IPS DF 19.7 (cell line): ENCODE measurements around the gene INSL3.
"Not testable (repeated sequence)": the region's sequence is repeated elsewhere in the genome, so short reads cannot be mapped to it uniquely, and the experiment has no call there.

Experiments
- DNase-seq: peaks from one replicate; pipeline ENCODE4 v3.0.0-alpha.2; 2013; ENCODE audit warnings: low read depth, low spot score

INSL3 gene

DNA sequence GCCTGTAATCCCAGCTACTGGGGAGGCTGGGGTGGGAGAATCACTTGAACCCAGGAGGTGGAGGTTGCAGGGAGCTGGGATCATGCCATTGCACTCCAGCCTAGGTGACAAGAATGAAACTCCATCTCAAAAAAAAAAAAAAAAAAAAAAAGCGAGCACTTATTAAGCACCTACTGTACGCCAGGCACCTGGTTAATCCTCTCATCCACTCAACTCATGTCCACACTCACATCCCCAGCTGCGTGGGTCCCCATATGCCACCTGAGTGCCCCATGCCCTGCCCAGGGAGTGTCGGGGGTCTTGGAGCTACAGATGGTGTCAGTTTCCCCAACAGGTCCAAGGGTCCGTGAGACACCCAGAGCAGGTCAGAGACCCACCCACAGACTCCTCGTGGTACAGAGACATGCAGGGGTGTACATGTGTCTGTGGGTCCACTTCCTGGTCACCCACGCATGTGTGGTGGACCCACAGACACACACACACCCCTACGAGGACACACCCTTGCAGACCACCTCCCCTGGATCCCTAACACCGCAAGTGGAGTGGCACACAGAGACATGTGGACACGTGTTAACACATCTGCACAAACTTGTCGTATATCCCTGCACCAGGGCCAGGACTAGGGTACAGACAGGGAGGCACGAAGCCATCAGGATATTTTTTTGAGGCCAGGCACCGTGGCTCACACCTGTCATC lies 3.5 kb downstream of the INSL3 start:
- DNase-seq: no peak

DNA sequence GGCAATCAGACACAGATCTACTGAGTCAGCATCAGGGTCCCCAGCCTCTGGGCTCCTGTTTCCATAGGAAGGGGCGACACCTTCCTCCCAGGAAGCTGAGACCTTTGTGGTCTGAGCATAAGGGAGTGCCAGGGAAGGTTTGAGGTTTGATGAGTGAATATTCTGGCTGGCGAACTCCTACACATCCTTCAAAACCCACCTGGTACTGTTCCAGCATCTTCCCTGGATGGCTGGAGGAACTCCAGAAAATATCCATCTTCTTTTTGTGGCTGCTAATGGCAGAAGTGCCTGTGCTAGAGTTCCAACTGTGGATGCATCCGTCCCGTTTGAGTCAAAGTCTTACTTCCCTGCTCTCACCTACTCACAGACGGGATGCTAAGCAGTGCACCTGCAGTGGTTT lies 9.2 kb downstream of the INSL3 start:
- DNase-seq: no peak

DNA sequence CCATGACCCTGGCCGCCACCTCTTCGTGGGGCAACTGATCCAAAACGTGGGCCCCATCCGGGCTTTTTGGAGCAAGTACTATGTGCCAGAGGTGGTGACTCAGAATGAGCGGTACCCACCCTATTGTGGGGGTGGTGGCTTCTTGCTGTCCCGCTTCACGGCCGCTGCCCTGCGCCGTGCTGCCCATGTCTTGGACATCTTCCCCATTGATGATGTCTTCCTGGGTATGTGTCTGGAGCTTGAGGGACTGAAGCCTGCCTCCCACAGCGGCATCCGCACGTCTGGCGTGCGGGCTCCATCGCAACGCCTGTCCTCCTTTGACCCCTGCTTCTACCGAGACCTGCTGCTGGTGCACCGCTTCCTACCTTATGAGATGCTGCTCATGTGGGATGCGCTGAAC lies 9.6 kb downstream of the INSL3 start:
- DNase-seq: no peak

DNA sequence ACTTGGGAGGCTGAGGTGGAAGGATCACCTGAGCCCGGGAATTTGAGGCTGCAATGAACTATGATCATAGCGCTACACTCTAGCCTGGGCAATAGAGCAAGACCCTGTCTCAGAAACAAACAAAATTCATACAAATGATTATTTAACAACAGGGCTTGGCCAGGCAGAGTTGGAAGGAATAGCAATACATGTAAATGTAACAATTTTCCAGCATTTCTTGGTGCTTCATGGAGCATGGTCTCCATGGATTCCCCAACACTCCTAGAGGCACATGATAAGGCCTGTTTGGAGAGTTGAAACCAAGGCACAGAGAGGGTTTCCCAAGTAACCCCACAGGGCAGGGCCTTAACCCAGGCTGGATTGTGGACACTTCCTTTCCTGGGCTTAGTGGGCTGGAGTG lies 10.2 kb downstream of the INSL3 start:
- no peak for DNase-seq

DNA sequence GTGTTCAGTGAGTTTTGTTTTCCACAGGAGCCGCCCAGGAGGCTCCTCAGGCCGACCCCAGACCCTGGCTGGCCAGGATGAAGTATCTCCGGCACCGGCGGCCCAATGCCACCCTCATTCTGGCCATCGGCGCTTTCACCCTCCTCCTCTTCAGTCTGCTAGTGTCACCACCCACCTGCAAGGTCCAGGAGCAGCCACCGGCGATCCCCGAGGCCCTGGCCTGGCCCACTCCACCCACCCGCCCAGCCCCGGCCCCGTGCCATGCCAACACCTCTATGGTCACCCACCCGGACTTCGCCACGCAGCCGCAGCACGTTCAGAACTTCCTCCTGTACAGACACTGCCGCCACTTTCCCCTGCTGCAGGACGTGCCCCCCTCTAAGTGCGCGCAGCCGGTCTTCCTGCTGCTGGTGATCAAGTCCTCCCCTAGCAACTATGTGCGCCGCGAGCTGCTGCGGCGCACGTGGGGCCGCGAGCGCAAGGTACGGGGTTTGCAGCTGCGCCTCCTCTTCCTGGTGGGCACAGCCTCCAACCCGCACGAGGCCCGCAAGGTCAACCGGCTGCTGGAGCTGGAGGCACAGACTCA lies 13.5 kb downstream of the INSL3 start:
- DNase-seq: no peak

DNA sequence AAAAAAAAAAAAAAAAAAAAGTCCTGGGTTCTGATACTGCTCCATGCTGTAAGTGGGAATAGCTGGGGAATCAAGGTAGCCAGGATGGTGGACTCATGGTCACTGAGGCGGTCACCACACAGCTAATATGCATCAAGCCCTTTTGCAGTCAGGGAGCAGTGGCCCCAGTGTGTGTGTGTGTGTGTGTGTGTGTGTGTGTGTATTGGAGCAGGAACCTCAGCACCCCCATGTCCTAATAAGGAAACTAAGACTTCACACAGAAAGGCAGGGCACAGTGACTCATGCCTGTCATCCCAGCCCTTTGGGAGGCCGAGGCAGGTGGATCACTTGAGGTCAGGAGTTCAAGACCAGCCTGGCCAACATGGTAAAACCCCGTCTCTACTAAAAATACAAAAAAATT lies 14.4 kb downstream of the INSL3 start:
- no peak for DNase-seq

DNA sequence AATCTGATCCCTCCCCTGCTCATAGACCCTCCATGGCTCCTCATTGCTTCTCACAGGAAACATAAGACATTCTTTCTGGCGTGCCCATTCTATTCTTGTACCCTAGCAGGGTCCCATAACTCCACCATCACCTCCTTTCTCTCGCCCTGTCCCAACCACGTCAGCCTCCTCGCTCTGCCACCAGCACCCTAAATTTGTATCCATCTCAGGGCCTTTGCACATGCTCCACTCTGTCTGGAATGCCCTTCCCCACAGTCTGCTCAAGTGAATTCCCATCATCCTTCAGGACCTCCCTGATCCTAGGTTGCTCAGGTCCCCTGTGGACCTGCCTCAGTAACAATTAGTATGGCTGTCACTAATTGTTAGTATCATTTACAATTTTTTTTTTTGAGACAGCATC lies 15.9 kb downstream of the INSL3 start:
- DNase-seq: no peak

DNA sequence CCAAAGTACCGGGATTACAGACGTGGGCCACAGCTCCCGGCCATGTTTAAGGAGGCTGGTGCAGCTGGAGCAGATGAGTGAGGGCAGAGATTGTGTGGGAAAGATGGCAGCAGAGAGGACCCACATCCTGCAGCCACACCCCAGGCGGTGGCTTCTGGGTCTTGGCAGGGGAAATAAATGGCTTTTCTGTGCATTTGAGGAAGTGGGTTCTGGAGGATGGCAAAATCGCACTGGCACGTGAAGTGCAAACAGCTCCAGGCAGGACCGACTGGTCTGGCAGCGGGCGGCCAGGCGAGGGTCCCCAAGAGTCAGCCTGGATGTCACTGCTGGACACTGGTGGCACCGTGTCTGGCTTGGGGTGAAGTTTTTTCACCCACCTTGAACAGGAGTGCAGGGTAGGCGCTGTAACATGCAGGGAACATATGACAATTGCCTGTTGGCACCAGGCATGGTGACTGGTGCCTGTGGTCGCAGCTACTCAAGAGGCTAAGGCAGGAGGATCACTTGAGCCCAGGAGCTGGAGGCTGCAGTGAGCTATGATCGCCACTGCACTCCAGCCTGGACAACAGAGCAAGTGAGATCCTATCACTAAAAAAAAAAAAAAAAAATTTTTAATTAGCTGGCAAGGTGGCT lies 17.9 kb downstream of the INSL3 start:
- no peak for DNase-seq

DNA sequence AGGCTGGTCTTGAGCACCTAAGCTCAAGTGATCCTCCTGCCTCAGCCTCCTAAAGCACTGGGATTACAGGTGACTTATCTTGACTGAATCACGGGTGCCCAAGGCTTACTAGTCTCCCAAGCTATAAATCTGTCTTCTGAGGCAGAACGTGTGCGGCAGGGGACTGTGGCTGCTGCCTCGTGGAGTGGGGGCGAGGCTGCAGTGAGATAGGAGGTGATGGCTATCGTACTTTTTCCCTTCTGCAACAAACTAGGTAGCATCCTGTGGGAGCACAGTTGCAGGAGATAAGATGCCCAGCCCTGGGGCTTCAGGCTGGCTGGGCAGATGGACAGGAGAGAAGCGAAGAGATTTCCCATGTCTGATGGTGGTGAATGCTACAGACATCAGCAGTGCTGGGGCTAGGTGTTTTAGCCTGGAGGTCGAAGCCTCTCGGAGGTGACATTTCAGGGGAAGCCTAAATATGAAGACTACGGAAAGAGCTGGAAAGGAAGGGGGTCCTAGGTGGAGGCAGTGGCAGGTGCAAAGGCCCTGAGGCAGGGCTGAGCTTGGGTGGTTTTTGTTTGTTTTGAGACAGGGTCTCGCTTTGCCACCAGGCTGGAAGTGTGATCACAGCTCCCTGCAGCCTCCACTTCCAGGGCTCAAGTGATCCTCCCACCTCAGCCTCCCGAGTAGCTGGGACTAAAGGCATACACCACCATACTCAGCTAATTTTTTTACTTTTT lies 19.0 kb downstream of the INSL3 start:
- DNase-seq: no peak

DNA sequence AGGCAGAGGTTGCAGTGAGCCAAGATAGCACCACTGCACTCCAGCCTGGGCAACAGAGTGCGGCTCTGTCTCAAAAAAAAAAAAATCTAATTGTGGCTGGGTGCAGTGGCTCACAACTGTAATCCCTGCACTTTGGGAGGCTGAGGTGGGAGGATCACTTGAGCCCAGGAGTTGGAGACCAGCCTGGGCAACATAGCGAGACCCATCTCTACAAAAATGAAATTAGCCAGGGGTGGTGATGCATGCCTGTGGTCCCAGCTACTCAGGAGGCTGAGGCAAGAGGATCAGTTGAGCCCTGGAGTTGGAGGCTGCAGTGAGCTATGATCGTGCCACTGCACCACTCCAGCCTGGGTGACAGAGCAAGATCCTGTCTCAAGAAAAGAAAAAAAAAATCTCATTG lies 22.7 kb downstream of the INSL3 start:
- DNase-seq: not testable (repeated sequence)

DNA sequence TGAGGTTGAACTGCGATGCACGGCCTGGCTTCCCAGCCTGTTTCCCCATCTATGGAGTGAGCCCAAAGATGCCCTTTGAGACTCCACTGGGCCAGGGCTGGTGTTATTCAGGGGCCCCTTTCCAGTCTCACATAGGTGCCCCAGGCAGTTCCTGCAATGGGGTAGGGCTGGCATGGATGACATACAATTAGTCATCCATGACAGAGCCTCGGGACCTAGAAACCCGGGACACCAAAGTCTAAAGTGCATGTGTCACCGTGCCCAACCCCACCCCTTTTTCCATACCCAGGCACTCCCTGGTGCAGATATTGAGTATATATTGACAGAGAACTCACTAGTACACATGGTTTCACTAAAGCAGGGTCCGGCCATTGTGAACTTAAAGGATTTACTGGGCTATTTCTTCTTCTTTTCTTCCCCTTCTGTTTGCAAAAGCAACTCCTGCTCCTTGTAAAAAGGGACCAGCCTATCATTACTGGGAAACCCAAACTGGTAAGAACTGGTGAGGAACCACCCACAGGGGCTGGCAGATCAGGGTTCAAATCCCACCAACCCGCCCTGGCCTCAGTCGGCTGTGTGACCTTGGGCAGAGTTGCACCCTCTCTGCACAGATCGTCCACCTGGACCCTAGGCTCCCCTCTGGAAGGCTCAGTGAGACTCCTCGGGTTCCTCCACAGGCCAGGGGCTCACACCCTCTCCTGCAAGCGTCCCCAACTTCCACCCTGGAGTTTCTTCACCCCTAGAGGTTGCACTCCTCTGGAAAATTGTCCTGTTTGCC lies 23.7 kb downstream of the INSL3 start:
- no peak for DNase-seq

DNA sequence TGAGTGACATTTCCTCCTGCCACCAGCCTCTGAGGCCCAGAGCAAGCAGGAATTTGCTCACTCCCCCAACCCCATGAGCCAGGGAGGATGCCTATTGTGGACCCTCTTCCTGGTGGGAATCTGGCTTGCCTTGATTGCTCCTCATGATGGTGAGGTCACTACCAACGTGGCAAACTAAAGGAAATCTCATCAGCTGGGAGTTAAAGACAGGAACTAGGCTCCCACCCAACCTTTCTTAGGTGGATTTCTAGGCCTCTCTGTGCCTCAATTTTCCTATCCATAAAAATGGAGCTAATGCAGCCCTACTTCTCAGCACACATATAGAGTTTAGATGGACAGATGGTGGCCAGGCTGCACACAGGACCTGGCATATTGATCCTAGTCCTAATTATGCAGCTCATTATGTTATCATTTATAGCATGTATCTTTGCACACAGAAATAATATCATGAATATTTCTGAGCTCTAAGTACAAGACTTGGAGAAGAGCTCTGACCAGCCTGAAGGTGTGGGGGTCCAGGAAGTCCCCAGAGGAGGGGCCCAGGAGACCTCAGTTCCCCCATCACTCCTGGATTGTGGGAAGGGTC lies 24.4 kb downstream of the INSL3 start:
- no peak for DNase-seq

DNA sequence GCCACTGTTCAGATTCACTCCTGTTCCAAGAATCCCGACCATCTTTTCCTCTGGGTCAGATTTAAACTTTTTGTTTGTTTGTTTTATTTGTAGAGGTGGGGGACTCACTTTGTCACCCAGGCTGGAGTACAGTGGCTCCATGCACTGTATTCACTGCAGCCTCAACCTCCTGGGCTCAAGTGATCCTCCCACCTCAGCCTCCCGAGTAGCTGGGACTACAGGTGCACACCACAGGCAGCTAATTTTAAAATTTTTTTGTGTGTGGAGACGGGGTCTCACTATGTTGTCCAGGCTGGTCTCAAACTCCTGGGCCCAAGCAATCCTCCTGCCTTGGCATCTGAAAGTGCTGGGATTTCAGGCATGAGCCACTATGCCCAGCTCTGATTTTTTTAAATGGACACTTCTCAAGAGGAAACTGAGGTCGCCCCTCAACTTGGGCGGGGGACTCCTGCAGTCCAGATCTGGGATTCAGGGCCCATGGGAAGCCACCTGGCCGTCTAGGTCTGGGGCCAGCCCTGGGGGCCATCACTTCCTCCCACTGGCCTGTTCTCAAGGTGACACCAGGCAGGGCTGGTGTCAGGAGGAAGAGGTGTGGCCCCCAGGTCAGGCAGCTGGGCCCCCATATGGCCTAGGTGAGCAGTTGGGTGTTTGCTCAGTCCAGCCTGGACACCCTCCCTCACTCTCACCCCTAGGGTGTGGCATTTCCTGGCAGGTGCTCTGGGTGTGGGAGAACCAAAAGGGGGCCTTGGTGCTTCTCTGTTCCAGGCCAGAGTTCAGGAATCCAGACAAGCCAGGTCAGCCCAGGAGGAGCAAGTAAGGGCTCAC lies 25.1 kb downstream of the INSL3 start:
- no peak for DNase-seq

DNA sequence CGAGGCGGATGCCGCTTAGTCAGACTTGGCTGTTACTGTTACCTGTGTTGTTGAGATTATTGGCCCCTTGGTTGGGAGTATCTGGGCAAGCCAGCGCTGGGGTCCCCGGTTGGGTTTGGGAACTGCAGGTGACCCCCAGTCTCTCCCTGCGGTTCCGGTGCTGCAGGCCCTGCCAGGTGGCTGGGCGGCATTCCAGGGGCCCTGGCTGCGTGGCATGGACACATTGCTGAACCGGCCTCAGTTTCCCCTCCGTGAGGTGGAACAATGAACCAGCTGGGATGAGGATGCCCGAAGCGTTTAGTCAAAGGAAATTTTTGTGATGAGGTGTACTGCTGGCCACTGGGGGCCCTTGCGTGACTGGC lies 25.8 kb downstream of the INSL3 start:
- no peak for DNase-seq

DNA sequence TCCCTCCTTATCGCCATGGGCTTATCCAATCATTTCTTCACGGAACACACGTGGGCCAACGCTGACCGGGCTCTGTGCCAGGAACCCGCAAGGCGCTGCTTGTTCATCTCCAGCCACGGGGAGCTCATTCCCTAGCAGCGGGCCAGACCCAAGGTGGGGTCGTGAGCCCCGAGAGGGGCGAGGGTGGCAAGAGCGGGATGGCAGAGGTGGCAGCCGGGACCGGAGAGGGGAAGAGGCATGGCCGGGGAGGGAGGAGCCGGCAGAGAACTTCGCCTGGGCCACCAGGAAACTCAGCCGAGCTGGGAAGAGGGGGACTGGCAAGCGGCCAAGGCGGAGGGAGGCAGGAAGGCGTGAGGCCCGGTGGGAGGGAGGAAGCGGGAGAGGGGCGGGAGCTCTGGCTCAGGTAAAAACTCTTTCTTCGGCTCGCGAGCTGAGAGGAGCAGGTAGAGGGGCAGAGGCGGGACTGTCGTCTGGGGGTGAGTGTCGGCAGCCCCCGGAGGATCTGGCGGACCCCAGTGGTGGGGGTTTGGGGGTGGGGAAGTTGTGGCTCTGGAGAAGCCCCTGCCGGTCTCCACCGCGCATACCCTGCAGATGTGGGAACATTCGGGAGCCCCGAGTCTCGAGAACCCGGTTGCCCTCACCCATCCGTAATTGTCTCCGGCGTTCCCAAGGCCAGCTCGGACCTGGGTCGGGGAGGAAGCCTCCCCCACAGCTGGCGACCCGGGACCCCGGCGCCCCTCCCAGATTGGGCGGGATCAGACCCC lies 26.4 kb downstream of the INSL3 start, which contains the start of gene B3GNT3:
B3GNT3 (plus strand) TSS at position 408 of the 764 bp plus-strand sequence. CDS start 12,670 bp downstream, outside the sequence.
- no peak for DNase-seq

DNA sequence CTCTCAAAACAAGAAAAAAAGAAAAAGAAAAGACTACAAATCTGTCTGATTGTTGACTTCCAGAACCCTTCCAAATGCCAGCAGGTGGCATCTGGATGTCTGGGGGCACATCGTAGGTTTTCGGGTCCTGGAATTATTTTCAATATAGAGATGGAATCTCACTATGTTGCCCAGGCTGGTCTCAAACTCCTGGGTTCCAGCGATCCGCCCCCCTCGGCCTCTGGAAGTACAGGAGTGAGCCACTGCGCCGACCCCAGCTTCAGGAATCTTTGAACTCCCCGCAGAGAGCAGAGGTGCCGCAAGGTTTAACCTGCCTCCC lies 26.9 kb downstream of the INSL3 start:
- no peak for DNase-seq

DNA sequence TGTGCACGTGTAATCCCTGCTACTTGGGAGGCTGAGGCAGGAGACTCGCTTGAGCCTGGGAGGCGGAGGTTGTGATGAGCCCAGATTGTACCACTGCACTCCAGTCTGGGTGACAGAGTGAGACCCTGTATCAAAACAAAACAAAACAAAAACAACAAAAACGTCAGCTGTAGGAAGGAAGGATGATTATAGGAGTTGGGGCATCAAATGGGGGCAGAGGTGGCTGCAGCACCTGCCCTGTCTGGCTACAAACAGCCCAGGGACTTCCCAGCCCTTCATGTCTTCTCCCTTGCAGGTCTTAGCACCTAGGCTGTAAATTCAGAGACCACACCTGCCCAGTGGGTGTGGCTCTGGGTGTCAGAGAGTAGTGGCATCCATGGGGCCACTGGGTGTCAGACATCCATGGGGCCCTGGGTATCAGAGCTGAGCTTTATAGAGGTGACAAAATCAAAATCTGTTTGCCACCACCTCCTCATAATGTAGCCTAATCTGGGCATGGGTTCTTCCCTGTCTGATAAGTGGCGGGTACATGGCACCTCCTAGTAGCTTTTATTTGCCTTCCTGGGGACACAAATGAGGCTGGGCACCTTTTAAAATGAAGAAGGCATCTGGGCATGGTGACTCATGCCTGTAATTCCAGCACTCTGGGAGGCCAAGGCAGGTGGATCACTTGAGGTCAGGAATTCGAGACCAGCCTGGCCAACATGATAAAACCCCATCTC lies 31.1 kb downstream of the INSL3 start:
- DNase-seq: no peak

DNA sequence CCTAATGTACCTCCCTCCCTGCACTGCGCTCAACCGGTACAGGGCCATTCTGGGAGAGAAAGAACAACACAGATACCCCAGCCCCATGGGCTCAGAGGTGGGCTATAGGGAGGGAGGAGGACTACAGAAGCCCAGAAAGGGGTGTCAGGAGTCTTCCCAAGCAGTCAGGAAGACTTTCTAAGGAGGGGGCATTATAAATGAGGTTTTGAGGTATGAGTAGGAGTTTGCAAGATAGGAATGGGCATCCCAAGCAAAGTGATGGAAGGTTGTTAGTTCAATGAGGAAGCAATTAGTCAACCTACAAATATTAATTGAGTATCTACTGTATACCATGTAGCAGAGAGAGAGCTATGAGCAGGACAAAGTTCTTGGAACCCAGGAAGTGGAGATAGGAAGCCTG lies 32.7 kb downstream of the INSL3 start:
- no peak for DNase-seq

DNA sequence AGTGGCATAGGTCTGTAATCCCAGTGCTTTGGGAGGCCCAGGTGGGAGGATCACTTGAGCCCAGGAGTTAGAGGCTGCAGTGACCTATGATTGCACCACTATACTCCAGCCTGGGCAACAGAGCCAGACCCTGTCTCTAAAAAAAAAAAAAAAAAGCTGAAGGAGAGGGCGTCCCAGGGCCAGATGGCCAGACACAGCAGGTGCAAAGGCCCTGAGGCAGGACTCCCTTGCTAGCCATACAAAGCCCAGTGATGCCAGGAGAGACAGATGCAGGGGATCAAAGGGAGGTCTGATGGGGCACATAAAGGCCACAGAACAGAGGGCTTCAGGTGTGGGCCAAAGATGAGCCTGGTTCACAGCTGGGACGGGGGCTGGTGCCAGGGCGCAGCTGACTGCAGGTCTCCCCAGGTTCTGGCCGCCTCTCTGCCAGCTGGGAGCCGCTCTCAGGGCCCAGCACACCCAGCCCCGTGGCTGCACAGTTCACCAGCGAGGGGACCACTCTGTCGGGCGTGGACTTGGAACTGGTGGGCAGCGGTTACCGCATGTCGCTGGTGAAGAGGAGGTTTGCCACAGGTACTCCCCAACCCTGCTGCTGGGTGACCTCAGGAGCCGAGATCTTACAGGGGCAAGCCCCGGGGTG lies 33.9 kb downstream of the INSL3 start:
- DNase-seq: no peak
